Neural crest cell (in vitro differentiated cells): ENCODE measurements around the gene LMAN2L. TPM values are rescaled to one million over a fixed set of nuclear protein-coding genes. Genes with fewer than 3 reads are reported as not detected.

Experiments used
- DNase-seq: peaks from one replicate; pipeline ENCODE4 v3.0.0; 2021; ENCODE audit warnings: low read depth, mixed read lengths, low spot score
- H3K27ac Mint-ChIP-seq: one replicate; pipeline ENCODE4 v1.8.0; 2021; ENCODE audit warnings: mild to moderate bottlenecking, mixed read lengths; ENCODE audit not compliant: unreplicated experiment
- H3K27me3 Mint-ChIP-seq: 2 replicates; pipeline ENCODE4 v1.8.0; 2021; ENCODE audit warnings: low read depth, mild to moderate bottlenecking, mixed read lengths
- H3K36me3 Mint-ChIP-seq: 2 replicates; pipeline ENCODE4 v1.8.0; 2021; ENCODE audit warnings: low read depth, mild to moderate bottlenecking, mixed read lengths
- H3K4me1 Mint-ChIP-seq: 2 replicates; pipeline ENCODE4 v1.8.0; 2021; ENCODE audit warnings: mixed read lengths
- H3K4me3 Mint-ChIP-seq: one replicate; pipeline ENCODE4 v1.8.0; 2021; ENCODE audit warnings: mild to moderate bottlenecking, mixed read lengths
- H3K9me3 Mint-ChIP-seq: 2 replicates; pipeline ENCODE4 v1.8.0; 2021; ENCODE audit warnings: mixed read lengths
- CTCF ChIP-seq: fragments of 200-600 bp; sonication (generic); conservative IDR thresholded peaks from 2 replicates; pipeline ENCODE4 v1.5.0; 2021; ENCODE audit warnings: antibody characterized with exemption, mild to moderate bottlenecking
- total RNA-seq: library from RNA; stranded (reverse); gene quantifications from 2 replicates; pipeline ENCODE4 v1.2.1, GENCODE V29; 2021

LMAN2L gene
- total RNA-seq, 1 donor from 2014 or later, result 25.8 TPM

- H3K27me3 Mint-ChIP-seq, result peaks cover 5% of the 10 kb centered on the region
- H3K4me3 Mint-ChIP-seq, result no peak overlapping the region
- H3K27ac Mint-ChIP-seq, result no peak overlapping the region
- H3K36me3 Mint-ChIP-seq, result no peaks in the 10 kb centered on the region
- DNase-seq, result no peak
- no peaks in the 10 kb centered on the region for H3K9me3 Mint-ChIP-seq
- H3K4me1 Mint-ChIP-seq, result peaks cover 4% of the 10 kb centered on the region
- TF ChIP-seq CTCF, result no peak
Observed at GRCh38 chr2:96684883-96685576, 54.8 kb downstream of the LMAN2L start.

GRCh38 chr2:96683972-96684820, 55.7 kb downstream of the LMAN2L start:
- no peak overlapping the region for H3K27ac Mint-ChIP-seq
- no peaks in the 10 kb centered on the region for H3K36me3 Mint-ChIP-seq
- peaks cover 12% of the 10 kb centered on the region for H3K27me3 Mint-ChIP-seq
- H3K4me1 Mint-ChIP-seq, result peaks cover 4% of the 10 kb centered on the region
- no peaks in the 10 kb centered on the region for H3K9me3 Mint-ChIP-seq
- no peak for TF ChIP-seq CTCF
- DNase-seq, result no peak
- no peak overlapping the region for H3K4me3 Mint-ChIP-seq

- Mint-ChIP-seq H3K27me3 (peaks cover 12% of the 10 kb centered on the region), H3K9me3 (no peaks in the 10 kb centered on the region), H3K4me3 (no peak overlapping the region), H3K27ac (peak overlapping the region; percentile 6), H3K4me1 (peaks cover 4% of the 10 kb centered on the region), H3K36me3 (no peaks in the 10 kb centered on the region)
- no peak for TF ChIP-seq CTCF
- DNase-seq, result no peak
Observed at GRCh38 chr2:96683307-96683706, 56.6 kb downstream of the LMAN2L start.

GRCh38 chr2:96681540-96681939, 58.3 kb downstream of the LMAN2L start:
- H3K4me1 Mint-ChIP-seq, result peaks cover 4% of the 10 kb centered on the region
- no peak for TF ChIP-seq CTCF
- H3K9me3 Mint-ChIP-seq, result peaks cover 2% of the 10 kb centered on the region
- no peak overlapping the region for H3K4me3 Mint-ChIP-seq
- H3K27me3 Mint-ChIP-seq, result peaks cover 12% of the 10 kb centered on the region
- DNase-seq, result no peak
- no peak overlapping the region for H3K27ac Mint-ChIP-seq
- no peaks in the 10 kb centered on the region for H3K36me3 Mint-ChIP-seq

- Mint-ChIP-seq H3K27ac (no peak overlapping the region), H3K36me3 (no peaks in the 10 kb centered on the region), H3K4me1 (peaks cover 4% of the 10 kb centered on the region), H3K27me3 (peaks cover 12% of the 10 kb centered on the region), H3K4me3 (no peak overlapping the region), H3K9me3 (peaks cover 2% of the 10 kb centered on the region)
- TF ChIP-seq CTCF, result no peak
- no peak for DNase-seq
Observed at GRCh38 chr2:96680561-96681141, 59.2 kb downstream of the LMAN2L start.
